Stomach smooth muscle (tissue), 2 donors: ENCODE data around the gene CCDC85C.

Source experiments
- H3K27ac ChIP-seq: one replicate; pipeline ENCODE4 v1.7.0; 2013; ENCODE audit warnings: mild to moderate bottlenecking, low read length, inconsistent platforms
- H3K27me3 ChIP-seq, 2 donors: one replicate each; pipeline ENCODE4 v1.7.0; 2013; ENCODE audit warnings: low read length in 2 of 2; ENCODE audit not compliant: insufficient read depth in 2 of 2, control insufficient read depth in 1 of 2
- H3K36me3 ChIP-seq, 2 donors: one replicate each; pipeline ENCODE4 v1.7.0; 2013; ENCODE audit warnings: low read length in 2 of 2; ENCODE audit not compliant: control insufficient read depth in 2 of 2, insufficient read depth in 2 of 2
- H3K4me1 ChIP-seq: one replicate; pipeline ENCODE4 v1.7.0; 2013; ENCODE audit warnings: low read length; ENCODE audit not compliant: control insufficient read depth, insufficient read depth
- H3K4me3 ChIP-seq, 2 donors: one replicate each; pipeline ENCODE4 v1.7.0; 2013; ENCODE audit warnings: low read length in 2 of 2
- H3K9ac ChIP-seq, 2 donors: one replicate each; pipeline ENCODE4 v1.7.0; 2013; ENCODE audit warnings: low read length in 2 of 2, mild to moderate bottlenecking in 1 of 2
- H3K9me3 ChIP-seq, 2 donors: one replicate each; pipeline ENCODE4 v1.7.0; 2013; ENCODE audit warnings: low read length in 2 of 2; ENCODE audit not compliant: control insufficient read depth in 2 of 2
- donor health status: healthy.
- donor health status: Pancreatic carcinoma.

CCDC85C gene

DNA sequence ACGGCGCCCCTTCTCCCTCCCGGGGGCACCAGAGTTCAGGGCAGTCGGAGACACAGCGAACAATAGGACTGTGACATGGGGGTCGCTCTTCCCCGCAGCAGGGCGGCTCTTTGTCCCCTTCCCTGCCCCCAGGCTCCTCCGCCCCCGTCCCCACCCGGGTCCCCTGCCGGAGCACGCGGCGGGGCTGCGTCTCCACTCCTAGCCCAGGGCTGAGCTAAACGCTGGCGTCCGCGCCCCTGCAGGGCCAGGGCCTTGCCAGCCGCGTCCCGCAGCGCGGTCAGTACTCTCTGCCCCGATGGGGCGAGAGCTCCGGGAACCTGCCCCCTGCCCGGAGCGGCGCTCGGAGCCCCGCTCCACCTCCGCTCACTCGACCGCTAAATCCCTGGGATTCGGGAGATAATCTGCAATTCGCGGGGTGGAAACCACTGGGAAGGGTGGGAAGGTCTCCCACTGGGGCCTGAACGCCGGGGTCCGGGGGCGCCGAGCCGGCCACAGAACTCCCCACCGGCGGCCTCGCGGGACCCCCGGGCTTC, 825 bp upstream of the CCDC85C start:
- H3K4me1 ChIP-seq: peaks cover 54% of the 10 kb centered on the region
- peak overlapping the region; percentile 61 to 76 for H3K9ac ChIP-seq

DNA sequence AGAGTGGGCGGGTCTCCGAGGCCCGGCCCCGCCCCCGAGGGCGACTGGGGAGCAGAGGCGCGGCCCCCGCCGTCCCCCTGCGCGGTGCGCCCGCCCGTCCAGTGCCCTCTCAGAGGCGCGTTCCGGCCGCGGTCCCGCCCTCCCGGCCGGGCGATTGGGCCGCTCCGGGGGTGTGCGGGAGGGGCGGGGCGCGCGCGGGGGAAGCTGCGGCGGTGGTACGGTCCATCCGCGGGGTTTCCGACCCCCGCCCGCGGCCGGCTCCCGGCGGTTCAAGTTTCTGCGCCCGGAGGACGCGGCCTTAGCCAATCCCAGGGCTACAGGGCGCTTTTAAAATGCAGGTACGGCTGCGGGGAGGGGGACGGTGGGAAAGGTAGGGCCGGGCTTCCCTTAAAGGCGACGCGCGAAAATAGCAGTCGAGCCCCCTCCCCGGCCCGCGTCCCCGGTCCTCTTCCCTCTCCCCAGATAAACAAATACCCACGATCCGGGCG, 315 bp upstream of the CCDC85C start:
- H3K9ac ChIP-seq: peak overlapping the region; percentile 61 to 76
- peak overlapping the region; percentile 79 to 81 for H3K4me3 ChIP-seq
- H3K36me3 ChIP-seq: no peaks in the 10 kb centered on the region
- H3K4me1 ChIP-seq: peaks cover 58% of the 10 kb centered on the region
- no peaks in the 10 kb centered on the region for H3K27me3 ChIP-seq
- H3K27ac ChIP-seq: peak overlapping the region; percentile 69
- no peaks in the 10 kb centered on the region for H3K9me3 ChIP-seq

More for the DNA sequence above, 825 bp upstream of the CCDC85C start:
- H3K27me3 ChIP-seq: no peaks in the 10 kb centered on the region
- no peaks in the 10 kb centered on the region for H3K9me3 ChIP-seq
- peak overlapping the region; percentile 79 to 81 for H3K4me3 ChIP-seq
- H3K27ac ChIP-seq: peak overlapping the region; percentile 69
- H3K36me3 ChIP-seq: no peaks in the 10 kb centered on the region

DNA sequence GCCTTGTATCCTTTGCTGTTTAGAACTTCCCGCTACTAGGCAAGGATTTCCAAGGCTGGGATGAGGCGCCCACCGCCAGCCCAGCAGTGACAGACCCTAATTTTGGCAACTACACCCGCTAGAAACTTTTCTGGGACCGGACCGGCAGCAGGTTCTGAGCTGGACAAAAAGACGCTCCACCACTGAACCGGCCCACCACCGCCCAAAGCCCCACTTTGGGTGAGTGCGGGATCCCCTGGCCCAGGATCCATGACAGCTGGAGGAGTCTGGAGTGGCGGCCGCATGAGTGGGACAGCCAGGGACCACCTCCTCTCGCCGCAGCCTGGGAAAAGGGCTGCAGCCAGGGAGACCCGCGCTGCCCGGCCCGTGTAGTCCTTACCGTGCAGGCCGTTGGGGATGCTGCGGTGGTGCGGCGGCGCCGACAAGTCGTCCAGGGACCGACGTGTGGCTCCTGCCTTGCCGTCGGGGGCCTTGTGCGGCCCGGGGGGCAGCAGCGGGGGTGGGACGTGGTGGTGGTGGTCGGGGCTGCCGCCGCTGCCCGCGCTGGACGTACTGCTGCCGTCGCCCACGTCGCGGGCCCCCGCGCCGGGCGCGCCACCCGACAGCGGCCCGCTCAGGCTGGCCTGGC, 1.1 kb downstream of the CCDC85C start:
- Histone ChIP-seq H3K4me3 (peak overlapping the region; percentile 67 to 83), H3K9ac (peak overlapping the region; percentile 50 to 69), H3K27ac (peak overlapping the region; percentile 77), H3K4me1 (peaks cover 72% of the 10 kb centered on the region), H3K36me3 (no peaks in the 10 kb centered on the region), H3K9me3 (no peaks in the 10 kb centered on the region), H3K27me3 (no peaks in the 10 kb centered on the region)

DNA sequence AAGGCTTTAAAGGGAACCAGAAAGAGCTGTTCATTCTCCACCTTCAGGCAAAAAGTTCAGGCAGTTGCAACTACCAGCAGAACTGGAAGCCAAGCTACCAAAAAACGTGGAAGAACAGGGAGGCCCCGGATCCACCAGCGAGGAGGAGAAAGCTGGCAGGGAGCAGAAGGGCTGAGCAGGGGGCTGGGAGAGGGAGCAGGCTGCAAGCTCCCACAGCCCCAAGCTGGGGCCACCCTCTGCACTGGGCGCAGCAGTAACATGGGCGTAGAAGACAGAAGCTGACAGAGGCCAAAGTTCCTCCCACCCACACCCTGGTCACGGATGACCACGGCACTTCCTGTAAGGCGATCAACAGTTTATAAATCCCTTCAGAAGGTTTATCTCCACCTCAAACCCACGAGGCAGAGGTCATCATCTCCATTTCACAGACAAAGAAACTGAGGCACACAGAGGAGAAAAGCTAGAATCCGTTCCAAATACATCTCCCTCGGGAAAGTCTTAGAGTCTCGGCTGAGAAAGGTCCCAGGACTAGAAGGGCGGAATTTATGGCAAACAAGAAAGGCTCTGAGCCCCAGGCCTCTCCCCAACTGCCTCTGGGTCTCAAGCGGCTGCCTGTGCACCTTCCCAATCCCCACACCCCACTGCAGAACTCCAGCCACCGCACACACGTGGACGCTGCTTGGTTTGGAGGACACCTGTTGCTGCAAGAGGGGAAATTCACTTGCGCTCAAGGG, 1.8 kb downstream of the CCDC85C start:
- Histone ChIP-seq H3K4me3 (peak overlapping the region; percentile 67 to 83), H3K9ac (peak overlapping the region; percentile 50 to 69), H3K9me3 (no peaks in the 10 kb centered on the region), H3K27me3 (no peaks in the 10 kb centered on the region), H3K36me3 (no peaks in the 10 kb centered on the region), H3K27ac (peak overlapping the region; percentile 77), H3K4me1 (peaks cover 79% of the 10 kb centered on the region)

DNA sequence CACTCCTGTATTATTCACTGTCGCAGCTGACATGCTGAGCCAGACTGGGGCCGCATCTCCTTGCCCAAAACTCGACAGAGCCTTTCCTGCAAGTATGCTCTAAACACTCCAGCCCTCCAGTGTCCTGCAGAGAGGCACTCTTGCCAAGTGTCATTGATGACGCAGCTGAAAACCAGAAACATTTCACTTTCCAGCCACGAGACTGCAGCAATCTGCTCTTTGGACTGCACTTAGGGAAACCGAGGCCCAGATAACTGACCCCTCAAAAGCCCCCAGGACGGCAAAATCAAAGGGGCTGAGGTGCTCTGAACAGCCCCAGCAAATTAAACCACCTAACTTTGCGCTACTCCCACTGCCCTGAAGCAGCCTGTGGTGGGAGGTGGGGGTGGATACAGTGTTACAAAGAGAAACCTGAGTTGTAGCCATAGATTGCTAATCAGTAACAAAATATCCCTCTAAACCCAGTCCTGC, 2.6 kb downstream of the CCDC85C start:
- no peaks in the 10 kb centered on the region for H3K36me3 ChIP-seq
- H3K9me3 ChIP-seq: no peaks in the 10 kb centered on the region
- no peaks in the 10 kb centered on the region for H3K27me3 ChIP-seq
- peak overlapping the region; percentile 67 to 83 for H3K4me3 ChIP-seq
- H3K4me1 ChIP-seq: peaks cover 87% of the 10 kb centered on the region
- peak overlapping the region; percentile 77 for H3K27ac ChIP-seq
- H3K9ac ChIP-seq: peak overlapping the region; percentile 42 to 50

DNA sequence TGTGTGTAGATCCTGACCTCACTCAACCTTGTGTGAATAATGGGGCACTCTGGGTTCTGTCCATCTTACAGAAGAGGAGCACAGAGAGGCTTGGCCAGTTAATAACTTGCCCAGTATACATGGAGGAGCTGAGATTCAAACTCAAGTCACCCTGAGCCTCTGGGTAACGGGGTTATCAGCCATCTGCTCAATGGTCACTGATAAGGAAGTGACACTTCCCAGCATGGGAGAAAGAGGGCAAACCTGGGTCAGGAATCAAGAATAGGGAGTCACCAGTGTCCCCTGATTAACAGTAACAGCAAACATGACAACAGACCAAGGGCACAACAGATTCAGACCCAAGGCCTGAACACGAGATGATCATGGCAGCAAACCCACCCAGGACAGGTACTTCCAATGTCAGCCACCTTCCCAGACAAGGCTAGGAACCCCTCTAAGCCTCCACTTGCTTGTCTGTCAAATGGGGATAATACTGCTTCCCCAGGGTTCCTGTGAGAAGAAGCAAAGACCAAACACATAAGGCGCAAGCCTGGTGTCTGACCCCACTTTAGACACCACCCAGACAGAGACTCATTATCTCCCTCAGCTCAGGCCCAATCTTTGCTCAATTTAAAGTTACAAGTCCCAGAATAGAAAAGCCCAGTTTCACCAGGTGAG, 3.6 kb downstream of the CCDC85C start:
- Histone ChIP-seq H3K36me3 (no peaks in the 10 kb centered on the region), H3K9ac (peak overlapping the region; percentile 21 to 50), H3K27ac (peak overlapping the region; percentile 77), H3K27me3 (no peaks in the 10 kb centered on the region), H3K4me3 (peak overlapping the region; percentile 67 to 83), H3K9me3 (no peaks in the 10 kb centered on the region), H3K4me1 (peaks cover 88% of the 10 kb centered on the region)

DNA sequence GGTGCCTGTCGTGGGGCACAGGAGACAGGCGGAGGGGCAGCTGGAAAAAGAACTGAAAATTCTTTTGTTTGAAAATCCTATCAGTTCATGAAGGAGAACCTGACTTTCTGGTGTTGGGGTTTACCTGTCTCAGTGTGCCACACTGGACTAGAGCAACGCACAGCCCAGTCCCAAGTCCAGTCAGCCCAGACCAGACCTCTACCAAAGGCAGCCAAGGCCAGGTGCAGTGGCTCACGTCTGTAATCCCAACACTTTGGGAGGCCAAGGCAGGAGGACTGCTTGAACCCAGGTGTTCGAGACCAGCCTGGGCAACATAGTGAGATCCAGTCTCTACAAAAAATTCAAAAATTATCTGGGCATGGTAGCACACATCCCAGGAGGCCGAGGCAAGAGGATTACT, 4.6 kb downstream of the CCDC85C start:
- Histone ChIP-seq H3K27me3 (no peaks in the 10 kb centered on the region), H3K36me3 (no peaks in the 10 kb centered on the region), H3K4me3 (peak overlapping the region in 1 of 2 donors; percentile 29), H3K4me1 (peaks cover 87% of the 10 kb centered on the region), H3K27ac (no peak overlapping the region), H3K9me3 (no peaks in the 10 kb centered on the region), H3K9ac (no peak overlapping the region)

DNA sequence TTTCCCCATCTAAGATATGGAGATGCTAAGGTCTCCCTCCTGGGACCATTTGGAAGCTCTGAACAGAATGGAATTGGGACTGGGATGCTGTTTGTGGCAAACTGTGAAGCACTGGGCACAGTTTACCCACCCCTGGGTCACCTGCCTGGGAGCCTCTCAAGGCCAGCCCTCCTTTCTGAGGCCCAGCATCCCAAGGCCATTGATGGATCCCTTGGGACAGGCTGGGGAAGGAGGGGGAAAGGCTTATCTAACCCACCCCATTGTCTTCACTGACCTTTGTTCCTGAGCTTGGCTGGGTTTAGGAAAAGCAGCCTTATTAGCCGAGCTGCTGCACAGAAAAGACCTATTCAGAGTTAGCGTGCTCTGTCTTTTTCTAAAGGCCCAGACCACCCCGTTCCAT, 5.2 kb downstream of the CCDC85C start:
- H3K9me3 ChIP-seq: no peaks in the 10 kb centered on the region
- H3K27ac ChIP-seq: no peak overlapping the region
- H3K4me3 ChIP-seq: no peak overlapping the region
- no peaks in the 10 kb centered on the region for H3K36me3 ChIP-seq
- no peaks in the 10 kb centered on the region for H3K27me3 ChIP-seq
- H3K9ac ChIP-seq: peak overlapping the region in 1 of 2 donors; percentile 36
- H3K4me1 ChIP-seq: peaks cover 92% of the 10 kb centered on the region

DNA sequence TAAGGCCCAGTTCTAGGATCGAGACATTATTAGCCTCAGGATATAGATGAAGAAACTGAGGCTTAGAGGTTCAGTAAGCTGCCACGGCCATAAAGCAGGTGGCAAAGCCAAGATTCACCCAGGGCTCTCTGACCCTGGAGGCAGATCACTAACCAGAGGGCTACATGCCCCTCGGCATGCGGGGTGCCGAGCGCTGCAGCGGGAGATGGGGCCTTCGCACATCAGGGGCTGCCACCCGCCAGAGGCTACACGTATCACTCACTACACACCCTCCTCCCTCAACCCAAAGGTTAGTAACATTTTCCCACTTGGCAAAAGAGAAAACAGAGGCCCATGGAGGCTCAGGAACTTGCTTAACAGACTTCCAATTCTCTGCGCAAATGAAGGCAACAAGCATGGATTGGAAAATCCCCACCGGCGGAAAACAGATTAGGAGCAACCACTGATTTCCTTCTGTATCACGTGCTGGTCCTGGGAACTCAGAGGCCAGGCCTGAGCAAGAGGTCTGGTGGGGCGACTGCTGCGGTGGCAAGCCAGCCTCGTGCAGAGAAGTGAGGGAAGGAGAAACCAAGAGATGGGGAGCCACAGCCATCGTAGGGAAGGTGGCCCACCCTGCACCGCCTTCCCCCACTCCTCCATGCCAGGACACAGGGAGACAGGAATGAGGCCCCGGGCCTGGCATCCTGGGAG, 6.0 kb downstream of the CCDC85C start:
- Histone ChIP-seq H3K4me1 (peaks cover 93% of the 10 kb centered on the region), H3K36me3 (no peaks in the 10 kb centered on the region), H3K4me3 (no peak overlapping the region), H3K27ac (peak overlapping the region; percentile 31), H3K27me3 (no peaks in the 10 kb centered on the region), H3K9ac (peak overlapping the region in 1 of 2 donors; percentile 36), H3K9me3 (no peaks in the 10 kb centered on the region)

DNA sequence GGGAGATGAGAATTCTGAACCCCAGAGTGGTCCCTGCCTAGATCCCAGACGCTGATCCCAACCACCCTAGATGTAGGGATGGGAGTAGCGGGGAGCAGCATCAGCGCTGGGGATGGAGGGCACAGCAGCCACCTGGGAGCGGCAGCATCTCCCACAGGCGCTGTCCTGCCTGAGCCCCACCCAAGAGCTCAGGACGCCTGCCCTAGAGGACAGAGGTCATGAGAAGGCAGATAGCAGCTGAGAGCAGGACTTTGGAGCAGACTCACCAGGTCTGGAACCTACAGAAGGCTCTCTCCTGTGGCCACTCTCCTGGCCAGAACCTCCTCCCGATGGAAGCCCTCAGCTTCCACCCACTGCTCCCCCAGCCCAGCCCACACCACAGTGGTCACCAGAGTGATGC, 7.2 kb downstream of the CCDC85C start:
- Histone ChIP-seq H3K4me1 (peaks cover 93% of the 10 kb centered on the region), H3K9ac (no peak overlapping the region), H3K4me3 (no peak overlapping the region), H3K9me3 (no peaks in the 10 kb centered on the region), H3K27ac (peak overlapping the region; percentile 18), H3K27me3 (no peaks in the 10 kb centered on the region), H3K36me3 (no peaks in the 10 kb centered on the region)
